ENCODE data around the gene KANSL3.

Gene KANSL3

GRCh38 chr2:96549967-96550786 lies 87.9 kb downstream of the KANSL3 start:
- FAIRE-seq (no peak), DNase-seq (ENCODE audit: insufficient read length, low spot score) (no peak)
- peak; percentile 3 for TF ChIP-seq CTCF (IDR thresholded peaks at IDR 0.05; ENCODE audit: insufficient read depth, missing control alignments)

- no peak for TF ChIP-seq CTCF (IDR thresholded peaks at IDR 0.05; ENCODE audit: insufficient read depth, missing control alignments)
- FAIRE-seq (no peak), DNase-seq (ENCODE audit: insufficient read length, low spot score) (no peak)
These were observed 88.7 kb downstream of the KANSL3 start for GRCh38 chr2:96549466-96549785.

DNA sequence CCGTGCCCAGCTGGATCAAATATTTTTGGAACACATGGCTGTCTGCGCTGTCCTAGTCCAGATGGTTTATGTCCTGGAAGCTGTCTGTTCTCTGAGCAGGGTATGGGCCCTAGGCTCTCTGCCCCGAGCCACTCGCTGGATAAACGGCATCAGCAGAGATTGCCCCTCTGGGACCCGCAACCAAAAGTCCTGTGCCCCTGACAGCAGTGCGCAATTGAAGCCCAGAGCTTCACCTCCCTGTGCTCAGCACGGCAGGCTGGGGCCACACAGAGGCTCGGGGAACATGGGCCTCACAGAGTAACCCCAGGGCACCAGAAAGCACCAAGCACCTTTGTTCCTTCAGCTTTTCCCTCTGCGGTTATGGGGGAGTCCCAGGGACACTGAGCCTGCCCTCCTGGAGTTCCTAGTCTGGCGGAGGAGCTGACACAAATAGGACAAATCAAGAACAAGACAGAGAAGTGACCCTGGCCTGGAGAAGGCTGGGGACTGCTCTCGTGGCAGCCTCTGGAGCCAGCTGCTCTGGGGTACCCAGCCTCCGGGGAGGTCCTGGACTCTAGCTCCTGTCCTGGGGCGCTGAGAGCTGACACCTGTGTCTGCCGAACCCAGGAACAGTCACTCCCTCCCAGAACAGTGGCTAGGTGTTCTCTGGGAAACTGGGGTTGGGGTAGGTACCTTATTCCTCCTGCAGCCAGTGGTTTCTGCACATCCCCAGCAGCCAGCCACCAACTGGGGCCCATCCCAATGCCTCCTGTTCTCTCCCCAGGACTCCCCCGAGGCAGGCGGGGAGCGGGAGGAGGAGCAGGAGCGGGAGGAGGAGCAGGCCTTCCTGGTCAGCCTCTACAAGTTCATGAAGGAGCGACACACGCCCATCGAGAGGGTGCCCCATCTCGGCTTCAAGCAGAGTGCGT lies 89.3 kb downstream of the KANSL3 start:
- FAIRE-seq (no peak), DNase-seq (ENCODE audit: insufficient read length, low spot score) (no peak)
- no peak for TF ChIP-seq CTCF (IDR thresholded peaks at IDR 0.05; ENCODE audit: insufficient read depth, missing control alignments)

DNA sequence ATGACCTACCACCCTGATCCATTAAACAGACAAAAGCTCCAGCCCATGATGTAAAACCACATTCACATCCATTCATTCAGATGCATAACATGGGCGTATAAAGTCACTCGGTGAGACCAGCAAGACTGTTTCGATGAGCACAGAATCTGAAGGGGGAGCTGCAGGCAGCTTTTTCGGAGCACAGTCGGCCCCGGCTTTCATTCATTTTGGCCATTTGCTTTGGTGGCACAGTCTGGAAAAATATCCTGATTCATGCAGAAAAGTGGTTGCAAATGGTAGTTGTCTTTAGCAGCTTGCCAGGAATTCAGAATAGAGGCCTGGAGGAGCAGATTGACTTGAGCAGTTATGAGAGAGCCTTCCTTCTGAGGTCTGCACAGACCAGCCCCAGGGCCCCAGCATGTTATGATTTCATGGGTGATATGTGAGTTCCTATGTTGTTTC lies 90.4 kb downstream of the KANSL3 start:
- FAIRE-seq (no peak), DNase-seq (ENCODE audit: insufficient read length, low spot score) (no peak)
- TF ChIP-seq CTCF (IDR thresholded peaks at IDR 0.05; ENCODE audit: insufficient read depth, missing control alignments) = no peak

- TF ChIP-seq CTCF (IDR thresholded peaks at IDR 0.05; ENCODE audit: insufficient read depth, missing control alignments) = no peak
- FAIRE-seq = no peak
- DNase-seq (ENCODE audit: insufficient read length, low spot score) = no peak
These were observed 90.9 kb downstream of the KANSL3 start for GRCh38 chr2:96547203-96547641.

DNA sequence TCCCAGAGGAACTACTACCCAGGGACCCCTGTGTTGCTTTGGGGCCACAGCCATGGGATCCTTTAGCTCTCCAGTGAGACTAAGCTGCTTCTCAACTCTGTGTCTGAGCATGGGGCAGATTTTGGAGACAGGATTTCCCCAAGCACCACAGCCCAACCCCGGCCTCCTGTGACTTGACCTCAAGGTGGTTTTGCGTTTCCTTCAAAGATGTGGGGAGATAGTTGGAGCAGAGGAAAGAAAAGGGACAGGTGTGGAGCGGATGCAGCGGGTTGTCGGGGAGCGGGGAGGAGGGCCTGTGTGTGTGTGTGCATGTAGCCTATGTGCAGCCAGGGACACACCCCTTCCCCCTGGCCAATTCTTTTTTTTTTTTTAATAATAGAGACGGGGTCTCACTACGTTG lies 91.3 kb downstream of the KANSL3 start:
- DNase-seq (ENCODE audit: insufficient read length, low spot score) (no peak), FAIRE-seq (no peak)
- no peak for TF ChIP-seq CTCF (IDR thresholded peaks at IDR 0.05; ENCODE audit: insufficient read depth, missing control alignments)

Measured in D721Med (cell line).